H9 (cell line): ENCODE results near the gene MYH4. TPM values are rescaled to one million over a fixed set of nuclear protein-coding genes. Genes with fewer than 3 reads are reported as not detected.

ENCODE experiments used
- DNase-seq: peaks from one replicate; pipeline ENCODE4 v3.0.0-alpha.2; 2017
- H2AFZ ChIP-seq: one replicate; pipeline ENCODE4 v1.6.1; 2013; ENCODE audit warnings: mild to moderate bottlenecking, low read length, control low read depth, moderate library complexity
- H2AK5ac ChIP-seq: 2 replicates; pipeline ENCODE4 v1.6.1; 2013; ENCODE audit warnings: low read length, control low read depth, mixed read lengths; ENCODE audit not compliant: insufficient read length
- H2BK120ac ChIP-seq: one replicate; pipeline ENCODE4 v1.6.1; 2013; ENCODE audit warnings: low read depth, mild to moderate bottlenecking, low read length, control low read depth, inconsistent platforms; ENCODE audit not compliant: poor library complexity, severe bottlenecking
- H2BK12ac ChIP-seq: 2 replicates; pipeline ENCODE4 v1.6.1; 2013; ENCODE audit warnings: low read length, control low read depth, mixed read lengths, low read depth; ENCODE audit not compliant: insufficient read length
- H2BK15ac ChIP-seq: 2 replicates; pipeline ENCODE4 v1.6.1; 2013; ENCODE audit warnings: low read depth, low read length, control low read depth
- H2BK20ac ChIP-seq: one replicate; pipeline ENCODE4 v1.6.1; 2013; ENCODE audit warnings: low read depth, mild to moderate bottlenecking, low read length, control low read depth, inconsistent platforms; ENCODE audit not compliant: poor library complexity, severe bottlenecking
- H2BK5ac ChIP-seq: 2 replicates; pipeline ENCODE4 v1.6.1; 2013; ENCODE audit warnings: low read length, control low read depth, mixed read lengths; ENCODE audit not compliant: insufficient read length
- H3K14ac ChIP-seq: 2 replicates; pipeline ENCODE4 v1.6.1; 2013; ENCODE audit warnings: low read length, control low read depth; ENCODE audit not compliant: insufficient read depth
- H3K18ac ChIP-seq: 2 replicates; pipeline ENCODE4 v1.6.1; 2013; ENCODE audit warnings: low read depth, mild to moderate bottlenecking, mixed read lengths, low read length, control low read depth; ENCODE audit not compliant: insufficient read length
- H3K23ac ChIP-seq: 2 replicates; pipeline ENCODE4 v1.6.1; 2013; ENCODE audit warnings: low read length, control low read depth, mixed read lengths, low read depth; ENCODE audit not compliant: insufficient read length
- H3K23me2 ChIP-seq: 2 replicates; pipeline ENCODE4 v1.6.1; 2013; ENCODE audit warnings: low read depth, mild to moderate bottlenecking, mixed read lengths, low read length, control low read depth; ENCODE audit not compliant: insufficient read length, poor library complexity, severe bottlenecking
- H3K27ac ChIP-seq: 2 replicates; pipeline ENCODE4 v1.5.1; 2013; ENCODE audit warnings: low read length, control low read depth, mixed read lengths, low read depth; ENCODE audit not compliant: insufficient read length
- H3K27me3 ChIP-seq: 2 replicates; pipeline ENCODE4 v1.6.1; 2013; ENCODE audit warnings: low read length, control low read depth, inconsistent platforms; ENCODE audit not compliant: insufficient read depth
- H3K4ac ChIP-seq: 2 replicates; pipeline ENCODE4 v1.6.1; 2013; ENCODE audit warnings: low read depth, mild to moderate bottlenecking, control low read depth, inconsistent platforms, low read length, moderate library complexity
- H3K4me1 ChIP-seq: 2 replicates; pipeline ENCODE4 v1.6.1; 2013; ENCODE audit warnings: low read length, control low read depth, inconsistent platforms; ENCODE audit not compliant: insufficient read depth
- H3K4me2 ChIP-seq: 2 replicates; pipeline ENCODE4 v1.6.1; 2013; ENCODE audit warnings: low read length, control low read depth, mixed read lengths; ENCODE audit not compliant: insufficient read length, insufficient read depth
- H3K56ac ChIP-seq: 2 replicates; pipeline ENCODE4 v1.6.1; 2013; ENCODE audit warnings: low read depth, mild to moderate bottlenecking, mixed read lengths, low read length, control low read depth; ENCODE audit not compliant: insufficient read length
- H3K79me1 ChIP-seq: 2 replicates; pipeline ENCODE4 v1.6.1; 2013; ENCODE audit warnings: low read depth, mild to moderate bottlenecking, moderate library complexity, low read length, control low read depth, inconsistent platforms; ENCODE audit not compliant: insufficient read depth, poor library complexity, severe bottlenecking
- H3K79me2 ChIP-seq: 2 replicates; pipeline ENCODE4 v1.6.1; 2013; ENCODE audit warnings: low read length, control low read depth, inconsistent platforms; ENCODE audit not compliant: insufficient read depth
- H3K9ac ChIP-seq: 2 replicates; pipeline ENCODE4 v1.6.1; 2013; ENCODE audit warnings: low read length, control low read depth, mixed read lengths; ENCODE audit not compliant: insufficient read length; ENCODE audit errors: extremely low read depth
- H3K9me3 ChIP-seq: one replicate; pipeline ENCODE4 v1.6.1; 2013; ENCODE audit warnings: low read depth, low read length, inconsistent platforms; ENCODE audit not compliant: control insufficient read depth
- H3T11ph ChIP-seq: one replicate; pipeline ENCODE4 v1.6.1; 2013; ENCODE audit warnings: mild to moderate bottlenecking, low read length, control low read depth, inconsistent platforms
- H4K20me1 ChIP-seq: one replicate; pipeline ENCODE4 v1.6.1; 2013; ENCODE audit not compliant: control insufficient read depth, insufficient read length, insufficient read depth
- H4K5ac ChIP-seq: 2 replicates; pipeline ENCODE4 v1.6.1; 2013; ENCODE audit warnings: low read depth, mild to moderate bottlenecking, mixed read lengths, low read length, control low read depth; ENCODE audit not compliant: insufficient read length
- H4K8ac ChIP-seq: replicated peaks from 2 replicates; pipeline ENCODE4 v1.6.1; 2013; ENCODE audit warnings: low read length, control low read depth, mixed read lengths, low read depth; ENCODE audit not compliant: insufficient read length
- H4K91ac ChIP-seq: 2 replicates; pipeline ENCODE4 v1.6.1; 2013; ENCODE audit warnings: low read depth, mild to moderate bottlenecking, moderate library complexity, mixed read lengths, low read length, control low read depth; ENCODE audit not compliant: insufficient read length
- H3K27ac Mint-ChIP-seq, 3 experiments: 2 replicates in 2 of 3; 3 replicates in 1 of 3; pipeline ENCODE4 v1.8.0; 2020 to 2021; ENCODE audit warnings: mixed read lengths in 3 of 3, mild to moderate bottlenecking in 1 of 3, moderate library complexity in 1 of 3
- H3K27me3 Mint-ChIP-seq: 2 replicates; pipeline ENCODE4 v1.8.0; 2021; ENCODE audit warnings: low read depth, mild to moderate bottlenecking, moderate library complexity, mixed read lengths
- H3K36me3 Mint-ChIP-seq, 3 experiments: 2 replicates in 2 of 3; 3 replicates in 1 of 3; pipeline ENCODE4 v1.8.0; 2020 to 2021; ENCODE audit warnings: low read depth in 3 of 3, mixed read lengths in 3 of 3; ENCODE audit not compliant: insufficient read depth in 1 of 3
- H3K4me1 Mint-ChIP-seq, 2 experiments: 2 replicates each; pipeline ENCODE4 v1.8.0; 2020; ENCODE audit warnings: mixed read lengths in 2 of 2
- H3K4me3 Mint-ChIP-seq, 2 experiments: 2 replicates in 1 of 2; 3 replicates in 1 of 2; pipeline ENCODE4 v1.8.0; 2020 to 2021; ENCODE audit warnings: mild to moderate bottlenecking in 2 of 2, mixed read lengths in 2 of 2, moderate library complexity in 1 of 2
- H3K9me3 Mint-ChIP-seq, 2 experiments: 2 replicates in 1 of 2; 3 replicates in 1 of 2; pipeline ENCODE4 v1.8.0; 2020; ENCODE audit warnings: mild to moderate bottlenecking in 2 of 2, mixed read lengths in 2 of 2, moderate library complexity in 1 of 2
- WGBS: extraction: QIAGEN DNeasy Blood & Tissue Kit; methylation state at CpG from one replicate; pipeline ENCODE4 v1.1.7; 2013; ENCODE audit warnings: missing lambda C conversion rate, low lambda C conversion rate, mixed read lengths; ENCODE audit not compliant: insufficient read length; ENCODE audit errors: extremely low coverage; 5-methylcytosine and 5-hydroxymethylcytosine counted together
- total RNA-seq: library from RNA; stranded (reverse); gene quantifications from 2 replicates; pipeline ENCODE4 v1.2.1, GENCODE V29; 2021
- TF ChIP-seq, protein P1 (sequence below): fragments of 200-600 bp; sonication (generic); conservative IDR thresholded peaks from 3 replicates; pipeline ENCODE4 v1.8.0; 2021; ENCODE audit warnings: antibody characterized with exemption, mild to moderate bottlenecking

Gene MYH4
- total RNA-seq, 1 experiment from 2014 or later: not detected

DNA sequence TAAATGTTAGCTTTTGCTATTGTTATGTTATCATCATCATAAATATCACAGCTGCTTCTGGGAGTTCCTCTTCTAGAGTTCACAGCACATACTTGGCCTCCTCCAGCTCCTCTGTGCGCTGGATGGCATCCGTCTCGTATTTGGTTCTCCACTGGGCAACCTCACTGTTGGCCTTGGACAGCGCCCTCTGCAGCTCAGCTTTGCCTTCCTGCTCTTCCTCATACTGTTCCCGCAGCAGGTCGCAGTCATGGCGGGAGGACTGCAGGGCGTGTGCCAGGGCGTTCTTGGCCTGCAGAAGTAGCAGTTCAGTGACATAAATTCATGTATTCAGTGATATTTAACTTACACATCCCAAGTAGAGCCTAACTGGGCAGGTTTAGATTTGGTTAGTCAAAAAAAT lies 71.0 kb downstream of the MYH4 start:
- TF ChIP-seq, protein P1, sequence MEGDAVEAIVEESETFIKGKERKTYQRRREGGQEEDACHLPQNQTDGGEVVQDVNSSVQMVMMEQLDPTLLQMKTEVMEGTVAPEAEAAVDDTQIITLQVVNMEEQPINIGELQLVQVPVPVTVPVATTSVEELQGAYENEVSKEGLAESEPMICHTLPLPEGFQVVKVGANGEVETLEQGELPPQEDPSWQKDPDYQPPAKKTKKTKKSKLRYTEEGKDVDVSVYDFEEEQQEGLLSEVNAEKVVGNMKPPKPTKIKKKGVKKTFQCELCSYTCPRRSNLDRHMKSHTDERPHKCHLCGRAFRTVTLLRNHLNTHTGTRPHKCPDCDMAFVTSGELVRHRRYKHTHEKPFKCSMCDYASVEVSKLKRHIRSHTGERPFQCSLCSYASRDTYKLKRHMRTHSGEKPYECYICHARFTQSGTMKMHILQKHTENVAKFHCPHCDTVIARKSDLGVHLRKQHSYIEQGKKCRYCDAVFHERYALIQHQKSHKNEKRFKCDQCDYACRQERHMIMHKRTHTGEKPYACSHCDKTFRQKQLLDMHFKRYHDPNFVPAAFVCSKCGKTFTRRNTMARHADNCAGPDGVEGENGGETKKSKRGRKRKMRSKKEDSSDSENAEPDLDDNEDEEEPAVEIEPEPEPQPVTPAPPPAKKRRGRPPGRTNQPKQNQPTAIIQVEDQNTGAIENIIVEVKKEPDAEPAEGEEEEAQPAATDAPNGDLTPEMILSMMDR: peak; percentile 69
- Histone ChIP-seq H3K79me1 (no peaks in the 10 kb centered on the region), H3T11ph (no peak overlapping the region), H2AFZ (no peak overlapping the region), H3K4me2 (no peak overlapping the region), H3K14ac (no peak overlapping the region), H3K27ac (no peak overlapping the region), H2BK15ac (no peak overlapping the region), H3K23ac (no peak overlapping the region), H4K5ac (no peak overlapping the region), H2BK12ac (no peak overlapping the region), H4K91ac (no peak overlapping the region), H2BK20ac (no peak overlapping the region), H4K20me1 (no peaks in the 10 kb centered on the region), H3K9me3 (no peaks in the 10 kb centered on the region), H3K79me2 (no peaks in the 10 kb centered on the region), H2AK5ac (no peak overlapping the region), H3K18ac (no peak overlapping the region), H3K4ac (no peak overlapping the region), H2BK120ac (no peak overlapping the region), H2BK5ac (no peak overlapping the region), H3K23me2 (no peaks in the 10 kb centered on the region), H3K27me3 (no peaks in the 10 kb centered on the region), H3K4me1 (no peaks in the 10 kb centered on the region), H3K56ac (no peak overlapping the region), H3K9ac (no peak overlapping the region), H4K8ac (no peak overlapping the region)
- no CpG with 5 or more reads among the region's 9 CpGs for WGBS
- Mint-ChIP-seq H3K9me3 (no peaks in the 10 kb centered on the region), H3K4me1 (no peaks in the 10 kb centered on the region), H3K27ac (peak overlapping the region in 1 of 3 experiments; percentile 34; a peak in 1 of 7 replicates), H3K4me3 (no peak overlapping the region), H3K27me3 (no peaks in the 10 kb centered on the region), H3K36me3 (no peaks in the 10 kb centered on the region)
- peak; percentile 79 for DNase-seq
